SK-MEL-5 (cell line): Measurements from ENCODE around the gene TSPAN14. TPM values are rescaled to one million over a fixed set of nuclear protein-coding genes. Genes with fewer than 3 reads are reported as not detected.
A peak's percentile ranks its signal among the peaks of the same experiment; 100 is the strongest.

Experiments used
- DNase-seq: peaks from one replicate; pipeline ENCODE4 v3.0.0-alpha.2; 2016; ENCODE audit warnings: low read depth, low spot score
- in situ Hi-C: cut with HindIII; loops from 2 replicates; pipeline ENCODE4 v1.10.0; 2016; ENCODE audit warnings: low sequenced_read_pairs, high pct_unique_total_duplicates, low pct_unique_long_range_greater_than_20kb
- total RNA-seq: library from RNA; depleted of rRNA; stranded (reverse); fragments of >200 nt; shearing (Covaris generic); gene quantifications from 2 replicates; pipeline ENCODE4 v1.2.3, GENCODE V29; 2014

The TSPAN14 gene
- total RNA-seq, 1 experiment from 2014 or later, result 43.7 TPM

GRCh38 chr10:80504897-80505465 is 50.9 kb downstream of the TSPAN14 start:
- DNase-seq, result no peak
- in situ Hi-C loops, result no loop called here

DNA sequence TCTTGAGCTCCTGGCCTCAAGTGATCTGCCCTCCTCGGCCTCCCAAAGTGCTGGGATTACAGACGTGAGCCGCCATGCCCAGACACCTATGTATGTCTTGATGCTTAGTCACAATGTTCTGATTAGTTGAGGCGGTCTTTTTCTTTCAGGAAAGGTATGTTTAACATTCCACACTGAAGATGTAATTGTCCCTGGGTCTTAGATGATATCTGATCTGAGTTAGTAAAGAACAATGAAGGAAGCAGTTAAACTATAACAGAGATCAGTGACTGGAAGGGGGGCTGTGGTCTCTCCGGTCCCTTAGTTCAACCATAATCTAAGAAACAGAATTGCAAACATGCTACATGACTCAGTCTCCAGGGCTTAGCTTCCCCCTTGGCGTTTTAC is 52.1 kb downstream of the TSPAN14 start:
- DNase-seq, result no peak
- in situ Hi-C loops, result no loop called here

GRCh38 chr10:80506836-80507487 is 52.9 kb downstream of the TSPAN14 start:
- in situ Hi-C loops, result no loop called here
- no peak for DNase-seq

GRCh38 chr10:80509108-80509402 is 54.9 kb downstream of the TSPAN14 start:
- no peak for DNase-seq
- in situ Hi-C loops, result no loop called here

GRCh38 chr10:80509403-80510161 is 55.5 kb downstream of the TSPAN14 start:
- peak; percentile 80 for DNase-seq
- in situ Hi-C loops, result no loop called here

DNA sequence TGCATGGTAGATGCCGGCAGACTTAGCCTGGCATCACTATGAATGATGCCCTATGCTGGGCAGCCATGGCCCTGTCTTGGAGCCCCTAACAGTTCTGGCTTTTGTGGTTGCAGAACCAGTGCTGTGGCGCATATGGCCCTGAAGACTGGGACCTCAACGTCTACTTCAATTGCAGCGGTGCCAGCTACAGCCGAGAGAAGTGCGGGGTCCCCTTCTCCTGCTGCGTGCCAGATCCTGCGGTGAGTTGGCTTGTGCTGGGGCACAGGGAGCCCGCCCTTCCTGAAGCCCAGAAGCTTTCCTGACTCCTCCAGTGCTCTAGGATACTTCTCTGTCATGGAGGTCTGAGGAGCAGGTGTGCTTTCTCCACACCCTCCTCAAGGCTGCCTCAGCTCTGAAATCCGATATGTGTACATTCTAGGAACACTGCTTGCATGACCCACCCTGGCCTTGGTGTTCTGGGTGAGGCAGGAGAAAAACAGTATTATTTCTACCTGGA is 58.0 kb downstream of the TSPAN14 start:
- in situ Hi-C loops, result no loop called here

DNA sequence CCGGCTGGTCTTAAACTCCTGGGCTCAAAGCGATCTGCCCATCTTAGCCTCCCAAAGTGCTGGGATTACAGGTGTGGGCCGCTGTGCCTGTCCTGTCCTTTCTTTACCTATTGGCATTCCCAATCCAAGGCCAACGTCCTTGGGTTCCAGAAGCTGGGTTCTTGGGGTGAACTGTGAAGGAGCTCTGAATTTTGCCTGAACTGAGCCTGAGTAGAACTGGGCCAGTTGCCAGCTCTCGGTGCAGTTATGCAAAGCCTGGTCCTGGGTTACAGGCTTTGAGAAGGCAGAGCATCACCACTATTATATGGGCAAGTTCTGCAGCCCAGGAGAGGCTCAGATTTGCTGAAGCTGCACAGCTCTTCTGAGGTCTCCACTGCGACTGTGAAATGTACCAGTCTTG is 59.0 kb downstream of the TSPAN14 start:
- DNase-seq, result no peak
- in situ Hi-C loops, result no loop called here

More for the DNA sequence above, 58.0 kb downstream of the TSPAN14 start:
- no peak for DNase-seq

GRCh38 chr10:80515511-80515910 is 61.4 kb downstream of the TSPAN14 start:
- no peak for DNase-seq
- in situ Hi-C loops, result no loop called here

GRCh38 chr10:80515941-80516340 is 61.8 kb downstream of the TSPAN14 start:
- in situ Hi-C loops, result no loop called here
- DNase-seq, result no peak

DNA sequence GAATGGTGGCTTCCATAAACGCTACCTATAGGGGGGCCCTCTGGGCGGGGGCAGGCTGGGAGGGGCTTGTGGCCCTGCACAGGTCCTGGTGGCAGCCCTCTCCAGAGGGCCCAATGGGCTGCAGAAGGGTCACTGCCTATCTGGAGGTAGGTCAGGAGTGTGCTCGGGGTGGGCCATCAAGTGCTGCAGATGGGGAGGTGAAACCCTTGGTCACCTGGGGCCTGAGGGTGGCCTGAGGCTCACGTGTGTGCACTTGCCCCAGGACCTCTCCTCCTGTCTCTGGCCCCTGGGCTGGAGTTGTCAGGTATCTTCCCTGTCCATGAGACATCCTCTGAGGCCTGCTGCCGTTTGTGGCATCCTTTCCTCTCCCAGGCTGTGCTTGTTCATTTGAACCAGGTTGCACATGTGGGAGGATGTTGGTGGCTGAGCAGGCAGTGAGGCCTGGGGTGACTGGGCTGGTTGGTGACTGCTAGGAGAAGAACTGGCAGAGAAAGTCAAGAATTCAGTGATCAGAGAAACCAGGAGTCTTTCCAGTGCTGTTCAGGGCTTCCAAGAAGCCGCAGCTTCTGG is 62.5 kb downstream of the TSPAN14 start:
- in situ Hi-C loops, result no loop called here
- no peak for DNase-seq

- no peak for DNase-seq
These were observed 63.5 kb downstream of the TSPAN14 start for GRCh38 chr10:80517416-80518142.

DNA sequence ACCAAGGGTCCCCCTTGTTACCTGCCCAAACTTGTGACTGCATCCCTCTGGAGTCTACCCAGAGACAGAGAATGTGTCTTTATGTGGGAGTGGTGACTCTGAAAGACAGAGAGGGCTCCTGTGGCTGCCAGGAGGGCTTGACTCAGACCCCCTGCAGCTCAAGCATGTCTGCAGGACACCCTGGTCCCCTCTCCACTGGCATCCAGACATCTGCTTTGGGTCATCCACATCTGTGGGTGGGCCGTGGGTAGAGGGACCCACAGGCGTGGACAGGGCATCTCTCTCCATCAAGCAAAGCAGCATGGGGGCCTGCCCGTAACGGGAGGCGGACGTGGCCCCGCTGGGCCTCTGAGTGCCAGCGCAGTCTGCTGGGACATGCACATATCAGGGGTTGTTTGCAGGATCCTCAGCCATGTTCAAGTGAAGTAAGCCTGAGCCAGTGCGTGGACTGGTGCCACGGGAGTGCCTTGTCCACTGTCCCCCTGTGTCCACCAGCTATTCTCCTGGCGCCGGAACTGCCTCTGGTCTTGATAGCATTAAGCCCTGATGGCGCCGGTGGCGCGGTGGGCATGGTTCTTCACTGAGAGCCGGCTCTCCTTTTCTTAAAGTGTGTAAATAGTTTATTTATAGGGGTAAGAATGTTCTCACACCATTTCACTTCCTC is 64.2 kb downstream of the TSPAN14 start:
- DNase-seq, result no peak
- in situ Hi-C loops, result no loop called here

More at GRCh38 chr10:80517416-80518142, 63.5 kb downstream of the TSPAN14 start:
- in situ Hi-C loops, result no loop called here

GRCh38 chr10:80518807-80519360 is 64.8 kb downstream of the TSPAN14 start:
- in situ Hi-C loops, result no loop called here
- no peak for DNase-seq

DNA sequence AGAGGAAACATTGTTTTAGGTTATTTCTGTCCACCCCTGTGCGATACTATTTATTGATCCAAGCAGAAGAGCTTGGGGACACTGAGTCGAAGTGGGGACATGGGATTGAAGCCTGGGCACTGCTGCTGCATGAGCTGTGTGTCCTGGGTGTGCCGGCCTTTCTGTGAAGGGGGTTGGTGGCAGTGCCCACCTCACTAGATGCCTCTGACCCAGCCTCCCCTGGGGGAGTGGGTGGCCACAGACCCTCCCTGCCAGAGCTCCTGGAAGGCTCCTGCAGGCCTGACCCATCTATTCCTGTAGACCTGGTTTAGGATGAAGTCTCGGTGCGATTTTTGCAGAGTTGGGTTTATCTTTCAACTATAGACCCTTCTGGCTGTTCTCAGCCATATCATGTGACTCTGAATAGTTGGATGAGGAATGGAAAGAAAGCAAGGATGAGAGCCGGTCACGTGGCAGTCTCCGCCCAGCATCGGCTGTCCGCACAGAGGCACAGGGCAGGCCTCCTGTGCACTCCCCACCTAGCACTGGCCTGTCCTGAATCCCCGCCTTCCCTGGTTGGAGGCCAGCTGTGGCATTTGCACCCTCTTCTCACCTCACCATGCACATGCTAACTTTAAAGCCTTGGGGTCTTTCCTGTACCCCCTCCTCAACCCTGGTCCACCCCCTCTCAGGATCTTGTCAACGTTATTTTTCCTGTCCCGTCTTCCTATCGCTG is 66.0 kb downstream of the TSPAN14 start:
- in situ Hi-C loops, result no loop called here
- no peak for DNase-seq

DNA sequence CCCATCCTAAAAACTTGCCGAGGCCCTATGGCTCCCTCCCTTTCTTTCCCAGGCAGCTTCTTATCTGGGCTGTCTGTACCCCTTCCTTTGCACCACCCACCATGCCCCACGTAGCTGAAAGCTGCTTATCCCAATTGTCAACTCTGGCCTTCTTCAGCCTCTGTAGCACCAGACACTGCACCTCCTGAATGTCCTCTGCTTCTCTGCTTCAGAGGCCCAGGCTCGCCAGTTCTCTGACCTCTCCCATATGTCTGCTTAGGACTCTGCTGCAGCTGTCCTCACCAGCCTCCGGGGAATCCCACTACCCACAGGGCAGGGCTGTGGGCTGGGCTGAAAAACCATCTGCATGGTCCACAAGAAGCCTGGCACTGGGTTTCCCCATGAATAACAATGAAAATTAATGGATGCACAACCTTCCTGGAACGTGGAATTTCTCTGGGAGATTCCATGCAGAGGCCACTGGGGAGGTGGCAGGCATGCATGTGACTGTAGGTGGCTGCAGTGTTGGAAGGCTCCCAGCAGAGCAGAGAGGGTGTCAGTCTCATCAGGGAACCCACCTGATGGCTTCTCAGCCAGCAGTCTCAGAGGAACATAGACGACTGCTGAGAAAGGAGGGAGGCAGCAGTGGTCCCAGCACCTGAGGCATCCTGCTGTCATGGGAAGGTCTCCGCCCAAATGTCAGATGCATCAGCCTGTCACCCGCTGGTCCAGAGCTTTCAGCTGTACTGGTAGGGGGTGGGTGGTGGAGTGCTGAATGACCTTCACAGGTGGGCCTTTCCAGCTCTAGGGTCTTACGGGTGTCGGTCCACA is 66.8 kb downstream of the TSPAN14 start:
- in situ Hi-C loops, result no loop called here
- DNase-seq, result no peak

DNA sequence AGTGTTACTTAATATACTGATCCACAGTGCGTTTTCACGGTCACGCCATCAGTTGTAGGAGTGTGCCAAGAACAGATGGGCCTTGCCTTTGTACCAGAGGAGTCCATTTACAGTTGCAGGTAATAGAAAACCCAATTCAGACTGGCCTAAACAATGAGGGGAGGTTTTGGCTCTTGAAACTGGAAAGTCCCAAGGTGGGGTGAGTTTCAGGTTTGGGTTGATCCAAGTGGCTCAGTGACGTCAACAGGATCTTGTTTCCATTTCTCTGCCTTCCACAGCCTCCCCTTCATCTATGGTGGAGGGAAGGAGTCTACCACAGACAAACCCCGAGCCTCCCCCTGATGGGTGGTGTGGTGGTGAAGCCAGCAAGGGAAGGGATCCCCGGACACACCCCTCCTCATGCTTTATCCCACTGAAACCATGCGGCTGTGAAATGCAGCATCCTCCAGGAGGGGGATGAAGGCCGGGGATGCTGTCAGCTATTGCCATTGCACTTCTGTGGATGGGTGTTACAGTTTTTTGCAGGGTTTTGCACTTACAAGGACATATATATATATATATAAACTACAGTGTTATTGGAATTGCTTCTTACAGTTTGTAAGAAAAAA is 68.8 kb downstream of the TSPAN14 start:
- DNase-seq, result no peak
- in situ Hi-C loops, result no loop called here
